Astrocyte of the cerebellum (primary cell): Measurements from ENCODE around the gene NOC2L.

Experiments
- DNase-seq: peaks from one replicate; pipeline ENCODE4 v3.0.0-alpha.2; 2011; ENCODE audit warnings: low read depth
- H3K4me3 ChIP-seq: 2 replicates; pipeline ENCODE4 v1.5.1; 2011; ENCODE audit warnings: mild to moderate bottlenecking, low read depth, low read length, moderate library complexity
- in situ Hi-C: cut with HindIII; loops from 2 replicates; pipeline ENCODE4 v1.10.0; 2017; ENCODE audit warnings: low sequenced_read_pairs
- TF ChIP-seq, protein P1 (sequence below): IDR thresholded peaks from 2 replicates; pipeline ENCODE4 v1.5.1; 2012; ENCODE audit warnings: low read length, low read depth, moderate library complexity, mild to moderate bottlenecking; ENCODE audit errors: missing control alignments

The NOC2L gene

DNA sequence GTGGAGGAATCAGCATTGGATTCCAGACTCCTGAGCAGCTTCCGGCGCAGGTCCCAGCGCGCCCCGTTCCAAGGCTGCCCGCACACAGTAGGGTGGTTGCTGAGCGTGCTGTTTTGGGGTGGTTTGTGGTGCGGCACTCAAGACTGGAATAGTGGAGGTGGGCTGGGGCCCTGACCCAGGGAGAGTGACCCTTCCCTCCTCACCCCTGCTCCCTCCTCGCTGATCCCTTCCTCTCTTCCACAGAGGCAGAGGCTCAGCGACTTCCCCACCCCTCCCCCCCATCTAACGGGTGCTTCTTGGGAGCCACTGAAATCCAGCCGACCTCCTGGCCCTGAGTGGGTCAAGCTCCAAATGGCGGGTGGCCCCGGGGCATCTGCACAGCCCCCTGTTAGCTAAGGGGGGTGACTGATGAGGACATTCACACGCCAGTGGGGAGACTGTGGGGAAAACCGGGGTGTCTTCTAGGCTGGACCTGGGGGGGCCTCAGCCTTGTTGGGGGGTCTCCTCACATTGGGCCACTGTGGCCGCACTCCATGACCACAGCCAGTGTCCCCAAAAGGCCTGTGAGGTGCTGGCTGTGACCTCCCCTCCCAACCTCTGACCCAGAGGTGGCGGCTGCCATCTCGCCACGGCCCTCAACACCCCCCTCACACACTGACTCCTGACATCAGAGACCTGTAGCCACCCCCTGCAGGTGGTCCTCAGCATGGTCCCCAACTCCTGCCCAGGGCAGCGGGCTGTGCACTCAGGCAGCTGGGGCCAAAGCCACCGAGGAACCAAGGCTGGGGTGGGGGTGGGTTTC, 44.8 kb upstream of the NOC2L start:
- in situ Hi-C loops: no loop called here
- no peak for DNase-seq
- TF ChIP-seq, protein P1, sequence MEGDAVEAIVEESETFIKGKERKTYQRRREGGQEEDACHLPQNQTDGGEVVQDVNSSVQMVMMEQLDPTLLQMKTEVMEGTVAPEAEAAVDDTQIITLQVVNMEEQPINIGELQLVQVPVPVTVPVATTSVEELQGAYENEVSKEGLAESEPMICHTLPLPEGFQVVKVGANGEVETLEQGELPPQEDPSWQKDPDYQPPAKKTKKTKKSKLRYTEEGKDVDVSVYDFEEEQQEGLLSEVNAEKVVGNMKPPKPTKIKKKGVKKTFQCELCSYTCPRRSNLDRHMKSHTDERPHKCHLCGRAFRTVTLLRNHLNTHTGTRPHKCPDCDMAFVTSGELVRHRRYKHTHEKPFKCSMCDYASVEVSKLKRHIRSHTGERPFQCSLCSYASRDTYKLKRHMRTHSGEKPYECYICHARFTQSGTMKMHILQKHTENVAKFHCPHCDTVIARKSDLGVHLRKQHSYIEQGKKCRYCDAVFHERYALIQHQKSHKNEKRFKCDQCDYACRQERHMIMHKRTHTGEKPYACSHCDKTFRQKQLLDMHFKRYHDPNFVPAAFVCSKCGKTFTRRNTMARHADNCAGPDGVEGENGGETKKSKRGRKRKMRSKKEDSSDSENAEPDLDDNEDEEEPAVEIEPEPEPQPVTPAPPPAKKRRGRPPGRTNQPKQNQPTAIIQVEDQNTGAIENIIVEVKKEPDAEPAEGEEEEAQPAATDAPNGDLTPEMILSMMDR: no peak
- H3K4me3 ChIP-seq: no peak overlapping the region

GRCh38 chr1:1001057-1001783, 42.2 kb upstream of the NOC2L start:
- in situ Hi-C loops: no loop called here
- H3K4me3 ChIP-seq: peak overlapping the region; percentile 56
- TF ChIP-seq, protein P1: no peak
- no peak for DNase-seq

- DNase-seq: peak; percentile 60
- TF ChIP-seq, protein P1: no peak
- in situ Hi-C loops: no loop called here
- H3K4me3 ChIP-seq: peak overlapping the region; percentile 56
These were observed 41.5 kb upstream of the NOC2L start for GRCh38 chr1:1000357-1001056.

GRCh38 chr1:999725-1000356, 40.8 kb upstream of the NOC2L start, which contains the start of gene HES4:
Gene HES4, minus strand, starts transcription at chr1:1000097. Its CDS starts 124 bp downstream, at chr1:999973.
- in situ Hi-C loops: no loop called here
- peak within 1 kb of the TSS; percentile 56 for H3K4me3 ChIP-seq
- TF ChIP-seq, protein P1: no peak
- peak; percentile 77 for DNase-seq

DNA sequence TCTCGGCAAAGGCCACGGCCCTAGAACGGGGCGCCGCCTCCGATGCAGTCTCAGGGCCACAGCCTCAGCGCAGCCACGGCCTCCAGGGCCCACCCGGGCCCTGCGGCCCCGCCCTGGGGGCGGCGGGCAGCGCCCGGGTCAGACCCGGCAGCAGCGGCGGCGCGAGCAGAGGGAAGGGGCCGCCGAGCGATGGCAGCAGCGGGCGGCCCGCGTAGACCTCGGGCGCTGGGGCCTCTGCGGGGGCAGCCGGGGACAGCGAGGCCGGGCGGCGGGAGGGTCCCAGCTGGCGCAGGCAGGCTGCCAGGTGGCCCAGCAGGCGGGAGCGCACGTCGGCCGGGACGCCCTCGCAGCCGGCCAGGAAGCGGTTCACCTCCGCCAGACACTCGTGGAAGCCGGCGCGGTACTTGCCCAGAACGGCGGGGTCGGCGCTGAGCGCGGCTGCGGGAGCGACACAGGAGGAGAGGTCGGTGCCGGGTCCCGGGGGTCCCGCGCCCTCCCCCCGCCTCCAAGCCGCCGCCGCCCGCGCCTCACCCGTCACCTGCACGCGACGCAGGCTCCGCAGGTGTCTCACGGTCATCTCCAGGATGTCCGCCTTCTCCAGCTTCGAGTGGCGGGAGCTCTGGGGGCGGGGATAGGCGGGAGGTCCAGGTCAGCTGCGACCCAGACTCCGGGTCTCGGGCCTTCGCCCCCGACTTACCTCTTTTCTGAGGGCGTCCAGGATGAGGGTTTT, 40.1 kb upstream of the NOC2L start:
- DNase-seq: no peak
- in situ Hi-C loops: no loop called here
- TF ChIP-seq, protein P1: no peak
- H3K4me3 ChIP-seq: peak overlapping the region; percentile 43
